Effector memory CD4-positive, alpha-beta T cell (primary cell): ENCODE results near the gene SACS.
A peak's percentile ranks its signal among the peaks of the same experiment; 100 is the strongest.
"Not testable (repeated sequence)": the region's sequence is repeated elsewhere in the genome, so short reads cannot be mapped to it uniquely, and the experiment has no call there.

Experiments used
- DNase-seq, 3 donors: peaks; one replicate each; pipeline ENCODE4 v3.0.0-alpha.2; 2020
- H3K27ac ChIP-seq: 2 replicates; pipeline ENCODE4 v1.7.0; 2013; ENCODE audit warnings: mild to moderate bottlenecking, low read length, moderate library complexity; ENCODE audit not compliant: insufficient read depth, poor library complexity, severe bottlenecking
- H3K27me3 ChIP-seq: replicated peaks from 2 replicates; pipeline ENCODE4 v1.7.0; 2013; ENCODE audit warnings: mild to moderate bottlenecking, low read length; ENCODE audit not compliant: insufficient read depth, control insufficient read depth, poor library complexity, severe bottlenecking
- H3K36me3 ChIP-seq: 2 replicates; pipeline ENCODE4 v1.7.0; 2013; ENCODE audit warnings: mild to moderate bottlenecking, low read length, moderate library complexity; ENCODE audit not compliant: control insufficient read depth, insufficient read depth
- H3K4me1 ChIP-seq: 2 replicates; pipeline ENCODE4 v1.7.0; 2013; ENCODE audit warnings: low read length, mild to moderate bottlenecking; ENCODE audit not compliant: control insufficient read depth, insufficient read depth, poor library complexity, severe bottlenecking
- H3K4me3 ChIP-seq: 2 replicates; pipeline ENCODE4 v1.7.0; 2013; ENCODE audit warnings: low read length, low read depth, mild to moderate bottlenecking; ENCODE audit not compliant: insufficient read depth, poor library complexity, severe bottlenecking
- H3K9me3 ChIP-seq: 2 replicates; pipeline ENCODE4 v1.7.0; 2013; ENCODE audit warnings: mild to moderate bottlenecking, low read length, moderate library complexity; ENCODE audit not compliant: control insufficient read depth

SACS gene

GRCh38 chr13:23320926-23321534, 112.5 kb downstream of the SACS start:
- no peaks in the 10 kb centered on the region for H3K27me3 ChIP-seq
- DNase-seq: no peak
- no peaks in the 10 kb centered on the region for H3K9me3 ChIP-seq
- H3K36me3 ChIP-seq: no peaks in the 10 kb centered on the region
- peak overlapping the region; percentile 7 for H3K4me3 ChIP-seq
- no peak overlapping the region for H3K27ac ChIP-seq
- no peaks in the 10 kb centered on the region for H3K4me1 ChIP-seq

GRCh38 chr13:23319883-23320224, 113.6 kb downstream of the SACS start:
- Histone ChIP-seq H3K4me3 (no peak overlapping the region), H3K36me3 (no peaks in the 10 kb centered on the region), H3K4me1 (no peaks in the 10 kb centered on the region), H3K27ac (no peak overlapping the region), H3K27me3 (no peaks in the 10 kb centered on the region), H3K9me3 (no peaks in the 10 kb centered on the region)
- DNase-seq: no peak

GRCh38 chr13:23314837-23315236, 118.7 kb downstream of the SACS start:
- not testable (repeated sequence) for H3K27ac ChIP-seq, H3K9me3 ChIP-seq, DNase-seq

GRCh38 chr13:23292586-23292985, 140.9 kb downstream of the SACS start:
- Histone ChIP-seq H3K27me3 (no peaks in the 10 kb centered on the region), H3K4me1 (no peaks in the 10 kb centered on the region), H3K36me3 (no peaks in the 10 kb centered on the region), H3K4me3 (no peak overlapping the region), H3K27ac (no peak overlapping the region), H3K9me3 (no peaks in the 10 kb centered on the region)
- DNase-seq: no peak

More at GRCh38 chr13:23314837-23315236, 118.7 kb downstream of the SACS start:
- not testable (repeated sequence) for H3K4me1 ChIP-seq, H3K36me3 ChIP-seq, H3K27me3 ChIP-seq, H3K4me3 ChIP-seq

GRCh38 chr13:23289917-23290357, 143.6 kb downstream of the SACS start:
- Histone ChIP-seq H3K27ac (no peak overlapping the region), H3K27me3 (no peaks in the 10 kb centered on the region), H3K36me3 (no peaks in the 10 kb centered on the region), H3K9me3 (no peaks in the 10 kb centered on the region), H3K4me1 (no peaks in the 10 kb centered on the region), H3K4me3 (no peak overlapping the region)
- DNase-seq: no peak

GRCh38 chr13:23288995-23289394, 144.5 kb downstream of the SACS start:
- Histone ChIP-seq H3K4me3 (no peak overlapping the region), H3K36me3 (no peaks in the 10 kb centered on the region), H3K4me1 (no peaks in the 10 kb centered on the region), H3K27ac (no peak overlapping the region), H3K27me3 (no peaks in the 10 kb centered on the region), H3K9me3 (no peaks in the 10 kb centered on the region)
- no peak for DNase-seq

- Histone ChIP-seq H3K27me3 (no peaks in the 10 kb centered on the region), H3K4me1 (no peaks in the 10 kb centered on the region), H3K27ac (no peak overlapping the region), H3K9me3 (no peaks in the 10 kb centered on the region), H3K36me3 (no peaks in the 10 kb centered on the region), H3K4me3 (no peak overlapping the region)
- no peak for DNase-seq
Observed at GRCh38 chr13:23288564-23288963, 144.9 kb downstream of the SACS start.

- Histone ChIP-seq H3K4me1 (no peaks in the 10 kb centered on the region), H3K9me3 (no peaks in the 10 kb centered on the region), H3K27ac (no peak overlapping the region), H3K36me3 (no peaks in the 10 kb centered on the region), H3K27me3 (no peaks in the 10 kb centered on the region), H3K4me3 (no peak overlapping the region)
- no peak for DNase-seq
Observed at GRCh38 chr13:23279321-23279720, 154.2 kb downstream of the SACS start.
